ENCODE measurements around the gene SLC66A1. TPM values are rescaled to one million over a fixed set of nuclear protein-coding genes. Genes with fewer than 3 reads are reported as not detected.

The SLC66A1 gene
- total and polyA plus RNA-seq, 9 of the 15 experiments (the other 6 are each of a cell fraction or from before 2014, with no cell fraction given): 1.2 to 40.8 (median 18.6) TPM

DNA sequence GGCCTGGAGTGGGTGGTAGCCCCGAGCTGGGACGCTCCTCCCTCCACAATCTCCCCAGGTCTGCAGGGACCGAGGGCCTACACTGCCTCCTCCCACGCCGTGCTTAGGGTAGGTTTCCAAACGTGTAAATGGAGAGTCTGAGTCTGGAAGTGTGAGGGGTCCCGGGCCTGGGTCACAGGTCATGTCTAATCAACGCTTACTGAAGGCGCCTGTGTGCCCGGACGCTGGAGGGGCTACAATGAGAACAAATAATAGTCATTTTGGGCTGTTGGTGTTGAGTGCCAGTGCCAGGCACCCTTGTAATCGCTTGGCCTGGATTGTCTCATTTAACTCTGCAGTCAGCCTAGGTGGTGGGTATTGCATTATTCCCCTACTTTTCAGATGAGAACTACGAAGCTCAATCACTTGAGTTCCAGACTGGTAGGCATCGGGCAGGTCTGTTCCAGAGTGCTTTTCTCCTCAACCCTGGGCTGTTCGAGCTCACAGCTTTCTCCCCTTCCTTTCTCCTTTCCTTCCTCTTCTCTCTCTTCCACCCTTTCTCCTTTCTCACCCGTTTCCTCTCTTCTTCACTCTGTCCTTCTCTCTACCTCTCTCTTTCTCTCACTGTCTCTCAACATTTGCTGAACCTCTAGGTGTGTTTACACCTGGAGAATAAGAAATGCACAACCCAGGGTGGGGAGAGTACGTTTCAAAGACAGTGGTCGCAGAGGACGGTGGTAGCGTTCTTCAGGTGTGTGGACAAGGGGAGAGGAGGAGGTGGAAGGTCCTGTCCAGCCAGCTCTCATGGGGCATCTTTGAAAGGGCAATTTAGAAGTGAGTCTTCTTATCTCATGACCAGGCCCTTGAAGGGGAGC lies 883 bp downstream of the SLC66A1 start (continued):
- TF ChIP-seq, protein P1, sequence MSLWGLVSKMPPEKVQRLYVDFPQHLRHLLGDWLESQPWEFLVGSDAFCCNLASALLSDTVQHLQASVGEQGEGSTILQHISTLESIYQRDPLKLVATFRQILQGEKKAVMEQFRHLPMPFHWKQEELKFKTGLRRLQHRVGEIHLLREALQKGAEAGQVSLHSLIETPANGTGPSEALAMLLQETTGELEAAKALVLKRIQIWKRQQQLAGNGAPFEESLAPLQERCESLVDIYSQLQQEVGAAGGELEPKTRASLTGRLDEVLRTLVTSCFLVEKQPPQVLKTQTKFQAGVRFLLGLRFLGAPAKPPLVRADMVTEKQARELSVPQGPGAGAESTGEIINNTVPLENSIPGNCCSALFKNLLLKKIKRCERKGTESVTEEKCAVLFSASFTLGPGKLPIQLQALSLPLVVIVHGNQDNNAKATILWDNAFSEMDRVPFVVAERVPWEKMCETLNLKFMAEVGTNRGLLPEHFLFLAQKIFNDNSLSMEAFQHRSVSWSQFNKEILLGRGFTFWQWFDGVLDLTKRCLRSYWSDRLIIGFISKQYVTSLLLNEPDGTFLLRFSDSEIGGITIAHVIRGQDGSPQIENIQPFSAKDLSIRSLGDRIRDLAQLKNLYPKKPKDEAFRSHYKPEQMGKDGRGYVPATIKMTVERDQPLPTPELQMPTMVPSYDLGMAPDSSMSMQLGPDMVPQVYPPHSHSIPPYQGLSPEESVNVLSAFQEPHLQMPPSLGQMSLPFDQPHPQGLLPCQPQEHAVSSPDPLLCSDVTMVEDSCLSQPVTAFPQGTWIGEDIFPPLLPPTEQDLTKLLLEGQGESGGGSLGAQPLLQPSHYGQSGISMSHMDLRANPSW (CRISPR knock-in tag; IDR thresholded peaks at IDR 0.05): no peak
- TF ChIP-seq KLF13 (tag; IDR thresholded peaks at IDR 0.05; ENCODE audit: borderline replicate concordance, low read depth): no peak
- no peak; the same call in 1 of the 2 replicates for TF ChIP-seq EHMT2 (IDR thresholded peaks at IDR 0.05)
- TF ChIP-seq, protein P2, sequence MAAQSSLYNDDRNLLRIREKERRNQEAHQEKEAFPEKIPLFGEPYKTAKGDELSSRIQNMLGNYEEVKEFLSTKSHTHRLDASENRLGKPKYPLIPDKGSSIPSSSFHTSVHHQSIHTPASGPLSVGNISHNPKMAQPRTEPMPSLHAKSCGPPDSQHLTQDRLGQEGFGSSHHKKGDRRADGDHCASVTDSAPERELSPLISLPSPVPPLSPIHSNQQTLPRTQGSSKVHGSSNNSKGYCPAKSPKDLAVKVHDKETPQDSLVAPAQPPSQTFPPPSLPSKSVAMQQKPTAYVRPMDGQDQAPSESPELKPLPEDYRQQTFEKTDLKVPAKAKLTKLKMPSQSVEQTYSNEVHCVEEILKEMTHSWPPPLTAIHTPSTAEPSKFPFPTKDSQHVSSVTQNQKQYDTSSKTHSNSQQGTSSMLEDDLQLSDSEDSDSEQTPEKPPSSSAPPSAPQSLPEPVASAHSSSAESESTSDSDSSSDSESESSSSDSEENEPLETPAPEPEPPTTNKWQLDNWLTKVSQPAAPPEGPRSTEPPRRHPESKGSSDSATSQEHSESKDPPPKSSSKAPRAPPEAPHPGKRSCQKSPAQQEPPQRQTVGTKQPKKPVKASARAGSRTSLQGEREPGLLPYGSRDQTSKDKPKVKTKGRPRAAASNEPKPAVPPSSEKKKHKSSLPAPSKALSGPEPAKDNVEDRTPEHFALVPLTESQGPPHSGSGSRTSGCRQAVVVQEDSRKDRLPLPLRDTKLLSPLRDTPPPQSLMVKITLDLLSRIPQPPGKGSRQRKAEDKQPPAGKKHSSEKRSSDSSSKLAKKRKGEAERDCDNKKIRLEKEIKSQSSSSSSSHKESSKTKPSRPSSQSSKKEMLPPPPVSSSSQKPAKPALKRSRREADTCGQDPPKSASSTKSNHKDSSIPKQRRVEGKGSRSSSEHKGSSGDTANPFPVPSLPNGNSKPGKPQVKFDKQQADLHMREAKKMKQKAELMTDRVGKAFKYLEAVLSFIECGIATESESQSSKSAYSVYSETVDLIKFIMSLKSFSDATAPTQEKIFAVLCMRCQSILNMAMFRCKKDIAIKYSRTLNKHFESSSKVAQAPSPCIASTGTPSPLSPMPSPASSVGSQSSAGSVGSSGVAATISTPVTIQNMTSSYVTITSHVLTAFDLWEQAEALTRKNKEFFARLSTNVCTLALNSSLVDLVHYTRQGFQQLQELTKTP (IDR thresholded peaks at IDR 0.05; ENCODE audit: low read depth in 1 of 2, partially characterized antibody in 2 of 2): peak in 1 of 2 experiments; percentile 8
- no peak for TF ChIP-seq MCM2 (IDR thresholded peaks at IDR 0.05; ENCODE audit: low read depth)
- TF ChIP-seq KDM5B (IDR thresholded peaks at IDR 0.05; ENCODE audit: insufficient replicate concordance, low read depth, low read length): peak; percentile 32
- TF ChIP-seq PHB (CRISPR knock-in tag; IDR thresholded peaks at IDR 0.05): no peak
- TF ChIP-seq DPF2 (IDR thresholded peaks at IDR 0.05): peak; percentile 46; the same call in 1 of the 2 replicates
- no peak for TF ChIP-seq ZBED1 (IDR thresholded peaks at IDR 0.05)
- TF ChIP-seq HMGN3 (IDR thresholded peaks at IDR 0.05; ENCODE audit: borderline replicate concordance, extremely low read depth, insufficient read length, low read depth, low read length): no peak
- TF ChIP-seq SUPT5H (IDR thresholded peaks at IDR 0.05): peak; percentile 3; the same call in 1 of the 2 replicates
- TF ChIP-seq, protein P3, sequence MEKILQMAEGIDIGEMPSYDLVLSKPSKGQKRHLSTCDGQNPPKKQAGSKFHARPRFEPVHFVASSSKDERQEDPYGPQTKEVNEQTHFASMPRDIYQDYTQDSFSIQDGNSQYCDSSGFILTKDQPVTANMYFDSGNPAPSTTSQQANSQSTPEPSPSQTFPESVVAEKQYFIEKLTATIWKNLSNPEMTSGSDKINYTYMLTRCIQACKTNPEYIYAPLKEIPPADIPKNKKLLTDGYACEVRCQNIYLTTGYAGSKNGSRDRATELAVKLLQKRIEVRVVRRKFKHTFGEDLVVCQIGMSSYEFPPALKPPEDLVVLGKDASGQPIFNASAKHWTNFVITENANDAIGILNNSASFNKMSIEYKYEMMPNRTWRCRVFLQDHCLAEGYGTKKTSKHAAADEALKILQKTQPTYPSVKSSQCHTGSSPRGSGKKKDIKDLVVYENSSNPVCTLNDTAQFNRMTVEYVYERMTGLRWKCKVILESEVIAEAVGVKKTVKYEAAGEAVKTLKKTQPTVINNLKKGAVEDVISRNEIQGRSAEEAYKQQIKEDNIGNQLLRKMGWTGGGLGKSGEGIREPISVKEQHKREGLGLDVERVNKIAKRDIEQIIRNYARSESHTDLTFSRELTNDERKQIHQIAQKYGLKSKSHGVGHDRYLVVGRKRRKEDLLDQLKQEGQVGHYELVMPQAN (IDR thresholded peaks at IDR 0.05; ENCODE audit: borderline replicate concordance): peak; percentile 47; the same call in 1 of the 2 replicates
- no peak for TF ChIP-seq PCBP1 (IDR thresholded peaks at IDR 0.05; ENCODE audit: low read depth, low read length, poor library complexity, severe bottlenecking)
- TF ChIP-seq, protein P4, sequence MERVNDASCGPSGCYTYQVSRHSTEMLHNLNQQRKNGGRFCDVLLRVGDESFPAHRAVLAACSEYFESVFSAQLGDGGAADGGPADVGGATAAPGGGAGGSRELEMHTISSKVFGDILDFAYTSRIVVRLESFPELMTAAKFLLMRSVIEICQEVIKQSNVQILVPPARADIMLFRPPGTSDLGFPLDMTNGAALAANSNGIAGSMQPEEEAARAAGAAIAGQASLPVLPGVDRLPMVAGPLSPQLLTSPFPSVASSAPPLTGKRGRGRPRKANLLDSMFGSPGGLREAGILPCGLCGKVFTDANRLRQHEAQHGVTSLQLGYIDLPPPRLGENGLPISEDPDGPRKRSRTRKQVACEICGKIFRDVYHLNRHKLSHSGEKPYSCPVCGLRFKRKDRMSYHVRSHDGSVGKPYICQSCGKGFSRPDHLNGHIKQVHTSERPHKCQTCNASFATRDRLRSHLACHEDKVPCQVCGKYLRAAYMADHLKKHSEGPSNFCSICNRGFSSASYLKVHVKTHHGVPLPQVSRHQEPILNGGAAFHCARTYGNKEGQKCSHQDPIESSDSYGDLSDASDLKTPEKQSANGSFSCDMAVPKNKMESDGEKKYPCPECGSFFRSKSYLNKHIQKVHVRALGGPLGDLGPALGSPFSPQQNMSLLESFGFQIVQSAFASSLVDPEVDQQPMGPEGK (CRISPR knock-in tag; IDR thresholded peaks at IDR 0.05; ENCODE audit: borderline replicate concordance): no peak
- TF ChIP-seq SIRT6 (IDR thresholded peaks at IDR 0.05; ENCODE audit: low read depth, low read length): no peak
- peak in 1 of 2 experiments; percentile 10; a peak in 1 of 4 replicates for TF ChIP-seq TBL1XR1 (IDR thresholded peaks at IDR 0.05; ENCODE audit: low read length in 2 of 2)

All from K562 (cell line).